GM13976 (cell line): ENCODE data around the gene ICA1.
"Not testable (repeated sequence)": the region's sequence is repeated elsewhere in the genome, so short reads cannot be mapped to it uniquely, and the experiment has no call there.

Experiments used
- DNase-seq: peaks from one replicate; pipeline ENCODE4 v3.0.0; 2012; ENCODE audit warnings: low spot score
- CTCF ChIP-seq: IDR thresholded peaks from 2 replicates; pipeline ENCODE4 v1.5.1; 2012; ENCODE audit warnings: borderline replicate concordance, mild to moderate bottlenecking; ENCODE audit not compliant: insufficient read depth; ENCODE audit errors: extremely low read depth, missing control alignments, control extremely low read depth
- in situ Hi-C: fragments of 300-500 bp; cut with MboI; formaldehyde crosslinking; loops from one replicate; pipeline ENCODE4 v1.12.0; 2022; ENCODE audit warnings: low sequenced_read_pairs, mixed read lengths, inconsistent platforms; ENCODE audit not compliant: unreplicated experiment

Gene ICA1

GRCh38 chr7:8261711-8262695 lies at the start of gene ICA1:
Gene ICA1, minus strand, starts transcription at chr7:8262167. Its CDS starts 26,241 bp downstream, at chr7:8235926.
- peak; percentile 58 for DNase-seq
- in situ Hi-C loops, result no loop called here

GRCh38 chr7:8310876-8311275 lies 48.9 kb upstream of the ICA1 start:
- no peak for DNase-seq
- no peak for TF ChIP-seq CTCF
- in situ Hi-C loops, result no loop called here

More at GRCh38 chr7:8261711-8262695, at the start of gene ICA1:
- TF ChIP-seq CTCF, result no peak

GRCh38 chr7:8305625-8306388 lies 43.8 kb upstream of the ICA1 start:
- DNase-seq, result no peak
- in situ Hi-C loops, result no loop called here
- no peak for TF ChIP-seq CTCF

GRCh38 chr7:8305104-8305503 lies 43.1 kb upstream of the ICA1 start:
- no peak for TF ChIP-seq CTCF
- DNase-seq, result no peak
- in situ Hi-C loops, result no loop called here

- TF ChIP-seq CTCF, result no peak
- DNase-seq, result no peak
- in situ Hi-C loops, result no loop called here
Measured at GRCh38 chr7:8303904-8304528, 42.0 kb upstream of the ICA1 start.

- DNase-seq, in situ Hi-C loops: not testable (repeated sequence)
Measured at GRCh38 chr7:8297023-8297422, 35.1 kb upstream of the ICA1 start.

GRCh38 chr7:8296362-8296659 lies 34.3 kb upstream of the ICA1 start:
- DNase-seq, result no peak
- no peak for TF ChIP-seq CTCF
- in situ Hi-C loops, result no loop called here
